Breast epithelium (tissue), 4 donors: Measurements from ENCODE around the gene ZNF226. TPM values are rescaled to one million over a fixed set of nuclear protein-coding genes. Genes with fewer than 3 reads are reported as not detected.
"Not testable (repeated sequence)": the region's sequence is repeated elsewhere in the genome, so short reads cannot be mapped to it uniquely, and the experiment has no call there.

Experiments
- DNase-seq, 2 donors: peaks; one replicate each; pipeline ENCODE4 v3.0.0-alpha.2; 2019; ENCODE audit warnings: low spot score in 2 of 2
- H3K27ac ChIP-seq, 2 donors: fragments of 200-600 bp; sonication (generic) in 1 of 2; one replicate each; pipeline ENCODE4 v1.5.1; 2016 to 2019; ENCODE audit warnings: mild to moderate bottlenecking in 1 of 2
- H3K27me3 ChIP-seq, 2 donors: fragments of 200-600 bp; sonication (generic) in 1 of 2; one replicate each; pipeline versions ENCODE4 v1.5.1 to v1.6.0; 2017 to 2019; ENCODE audit warnings: control low read depth in 1 of 2, mild to moderate bottlenecking in 1 of 2
- H3K36me3 ChIP-seq: fragments of 200-600 bp; one replicate; pipeline ENCODE4 v1.5.1; 2019
- H3K4me1 ChIP-seq, 2 donors: fragments of 200-600 bp; sonication (generic); one replicate each; pipeline ENCODE4 v1.5.1; 2016 to 2019; ENCODE audit warnings: control low read depth in 1 of 2
- H3K4me3 ChIP-seq, 3 donors: fragments of 200-600 bp; sonication (generic); 1 replicate in 2 of 3; 2 replicates in 1 of 3; pipeline ENCODE4 v1.5.1; 2016 to 2019; ENCODE audit warnings: mild to moderate bottlenecking in 3 of 3, moderate library complexity in 2 of 3
- H3K9me3 ChIP-seq, 2 donors: fragments of 200-600 bp; sonication (generic) in 1 of 2; one replicate each; pipeline ENCODE4 v1.5.1; 2016 to 2019; ENCODE audit warnings: control low read depth in 1 of 2
- POLR2A ChIP-seq: fragments of 450-650 bp; IDR thresholded peaks from one replicate; pipeline ENCODE4 v1.6.1; 2016; ENCODE audit warnings: antibody characterized with exemption, mild to moderate bottlenecking, moderate library complexity
- POLR2AphosphoS5 ChIP-seq, 3 donors: sonication (generic); formaldehyde crosslinking; IDR thresholded peaks; one replicate each; pipeline ENCODE4 v1.6.1; 2017; ENCODE audit warnings: antibody characterized with exemption in 3 of 3
- intact Hi-C: fragments of 100-400 bp; cut with DNase I; formaldehyde crosslinking; loops from one replicate; pipeline ENCODE4 v1.15.1; 2023; ENCODE audit warnings: low total_unique reads
- total RNA-seq, 3 donors: library from RNA; depleted of rRNA; stranded (reverse); fragments of >200 nt; gene quantifications; one replicate each; pipeline ENCODE4 v1.1.0, GENCODE V29; 2016
- TF ChIP-seq, protein P1 (sequence below), 3 donors: fragments of 450-650 bp; IDR thresholded peaks; one replicate each; pipeline ENCODE4 v1.5.1; 2016 to 2017; ENCODE audit warnings: antibody characterized with exemption in 3 of 3, mild to moderate bottlenecking in 3 of 3, moderate library complexity in 3 of 3

Gene ZNF226
- total RNA-seq, 3 donors from 2014 or later, result 14.4 to 34.2 (median 18.7) TPM

GRCh38 chr19:44149776-44150175 is 15.1 kb upstream of the ZNF226 start:
- TF ChIP-seq POLR2A, result no peak
- no peak for TF ChIP-seq POLR2AphosphoS5 (IDR thresholded peaks at IDR 0.05)
- TF ChIP-seq, protein P1, sequence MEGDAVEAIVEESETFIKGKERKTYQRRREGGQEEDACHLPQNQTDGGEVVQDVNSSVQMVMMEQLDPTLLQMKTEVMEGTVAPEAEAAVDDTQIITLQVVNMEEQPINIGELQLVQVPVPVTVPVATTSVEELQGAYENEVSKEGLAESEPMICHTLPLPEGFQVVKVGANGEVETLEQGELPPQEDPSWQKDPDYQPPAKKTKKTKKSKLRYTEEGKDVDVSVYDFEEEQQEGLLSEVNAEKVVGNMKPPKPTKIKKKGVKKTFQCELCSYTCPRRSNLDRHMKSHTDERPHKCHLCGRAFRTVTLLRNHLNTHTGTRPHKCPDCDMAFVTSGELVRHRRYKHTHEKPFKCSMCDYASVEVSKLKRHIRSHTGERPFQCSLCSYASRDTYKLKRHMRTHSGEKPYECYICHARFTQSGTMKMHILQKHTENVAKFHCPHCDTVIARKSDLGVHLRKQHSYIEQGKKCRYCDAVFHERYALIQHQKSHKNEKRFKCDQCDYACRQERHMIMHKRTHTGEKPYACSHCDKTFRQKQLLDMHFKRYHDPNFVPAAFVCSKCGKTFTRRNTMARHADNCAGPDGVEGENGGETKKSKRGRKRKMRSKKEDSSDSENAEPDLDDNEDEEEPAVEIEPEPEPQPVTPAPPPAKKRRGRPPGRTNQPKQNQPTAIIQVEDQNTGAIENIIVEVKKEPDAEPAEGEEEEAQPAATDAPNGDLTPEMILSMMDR (IDR thresholded peaks at IDR 0.05), result no peak
- Histone ChIP-seq H3K27me3 (no peaks in the 10 kb centered on the region), H3K4me3 (no peak overlapping the region), H3K9me3 (peaks cover 43 to 48% of the 10 kb centered on the region in 2 donors), H3K4me1 (no peaks in the 10 kb centered on the region), H3K27ac (no peak overlapping the region), H3K36me3 (peaks cover 56% of the 10 kb centered on the region)
- intact Hi-C loops, result no loop called here
- DNase-seq, result no peak

DNA sequence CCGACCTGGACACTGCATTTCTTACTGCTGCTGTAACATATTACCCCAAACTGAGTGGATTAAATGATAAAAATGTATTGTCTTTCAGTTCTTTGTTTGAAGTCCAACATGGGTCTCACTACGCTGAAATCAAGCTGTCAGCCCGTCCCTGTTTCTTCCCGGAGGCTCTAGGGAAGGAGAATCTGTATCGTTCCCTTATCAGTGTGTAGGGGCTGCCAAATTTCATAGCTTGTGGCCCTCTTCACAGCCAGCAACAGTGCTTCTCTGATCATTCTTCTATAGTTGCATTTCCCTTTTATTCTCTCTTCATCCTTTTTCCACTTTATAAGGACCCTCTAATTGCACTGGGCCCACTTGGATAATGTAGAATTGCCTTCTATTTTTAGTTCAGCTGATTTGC is 13.4 kb upstream of the ZNF226 start:
- DNase-seq, result no peak
- Histone ChIP-seq H3K9me3 (peaks cover 56 to 62% of the 10 kb centered on the region in 2 donors), H3K4me3 (no peak overlapping the region), H3K36me3 (peaks cover 69% of the 10 kb centered on the region), H3K27me3 (no peaks in the 10 kb centered on the region), H3K4me1 (no peaks in the 10 kb centered on the region), H3K27ac (no peak overlapping the region)
- no peak for TF ChIP-seq POLR2AphosphoS5 (IDR thresholded peaks at IDR 0.05)
- TF ChIP-seq POLR2A, result no peak
- TF ChIP-seq, protein P1 (IDR thresholded peaks at IDR 0.05), result no peak
- intact Hi-C loops, result no loop called here

GRCh38 chr19:44156475-44156874 is 8.4 kb upstream of the ZNF226 start:
- peaks cover 47% of the 10 kb centered on the region for H3K36me3 ChIP-seq
- H3K4me3 ChIP-seq, result peak overlapping the region in 1 of 3 donors; percentile 10
- no peak for DNase-seq
- H3K27ac ChIP-seq, result no peak overlapping the region
- no peaks in the 10 kb centered on the region for H3K4me1 ChIP-seq
- intact Hi-C loops, result no loop called here
- no peaks in the 10 kb centered on the region for H3K27me3 ChIP-seq
- H3K9me3 ChIP-seq, result peaks cover 90 to 99% of the 10 kb centered on the region in 2 donors
- TF ChIP-seq POLR2AphosphoS5 (IDR thresholded peaks at IDR 0.05), result no peak
- TF ChIP-seq, protein P1 (IDR thresholded peaks at IDR 0.05), result no peak
- no peak for TF ChIP-seq POLR2A

- TF ChIP-seq, protein P1 (IDR thresholded peaks at IDR 0.05), result no peak
- no peak for TF ChIP-seq POLR2AphosphoS5 (IDR thresholded peaks at IDR 0.05)
- TF ChIP-seq POLR2A, result no peak
- no peak for DNase-seq
- H3K4me1 ChIP-seq, result no peaks in the 10 kb centered on the region
- H3K9me3 ChIP-seq, result peaks cover 51 to 82% of the 10 kb centered on the region in 2 donors
- intact Hi-C loops, result no loop called here
- H3K36me3 ChIP-seq, result peaks cover 13% of the 10 kb centered on the region
- no peak overlapping the region for H3K27ac ChIP-seq
- no peaks in the 10 kb centered on the region for H3K27me3 ChIP-seq
- no peak overlapping the region for H3K4me3 ChIP-seq
Observed at GRCh38 chr19:44163789-44164188, 1.1 kb upstream of the ZNF226 start.

GRCh38 chr19:44164327-44164672 is 600 bp upstream of the ZNF226 start:
- Histone ChIP-seq H3K36me3 (peaks cover 13% of the 10 kb centered on the region), H3K27ac (peak overlapping the region; percentile 91 to 92), H3K27me3 (no peaks in the 10 kb centered on the region), H3K4me3 (peak overlapping the region; percentile 60 to 82 (median 65)), H3K4me1 (no peaks in the 10 kb centered on the region), H3K9me3 (peaks cover 46 to 77% of the 10 kb centered on the region in 2 donors)
- TF ChIP-seq POLR2A (no peak), POLR2AphosphoS5 (IDR thresholded peaks at IDR 0.05) (no peak)
- TF ChIP-seq, protein P1 (IDR thresholded peaks at IDR 0.05), result no peak
- intact Hi-C loops, result no loop called here
- no peak for DNase-seq

GRCh38 chr19:44170660-44171059 is 5.8 kb downstream of the ZNF226 start:
- intact Hi-C loops, H3K4me1 ChIP-seq, DNase-seq, H3K27ac ChIP-seq, H3K4me3 ChIP-seq, H3K27me3 ChIP-seq: not testable (repeated sequence)
- Histone ChIP-seq H3K9me3 (peaks cover 64 to 90% of the 10 kb centered on the region in 2 donors), H3K36me3 (peaks cover 73% of the 10 kb centered on the region)
